ENCODE measurements around the gene DUSP22.

DNA sequence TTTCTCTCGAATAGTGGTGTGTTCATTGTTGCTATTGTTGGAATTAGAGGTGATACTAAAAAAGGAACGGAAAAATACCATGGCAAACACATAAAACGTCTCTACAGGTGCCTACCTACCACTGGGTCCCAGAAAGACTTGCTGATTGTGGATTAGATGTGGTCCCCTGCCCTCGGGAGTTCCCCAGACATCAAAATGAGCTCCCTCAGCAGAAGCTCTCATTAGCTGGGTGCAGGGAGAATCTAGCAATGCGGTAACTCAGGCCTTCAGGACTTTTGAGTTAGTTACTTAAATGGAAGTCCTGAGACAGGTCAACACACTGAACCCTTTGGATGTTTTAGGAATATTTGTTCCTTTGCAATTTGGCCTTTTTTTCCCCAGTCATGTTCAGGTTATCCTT lies 105.3 kb downstream of the DUSP22 start:
- TF ChIP-seq, protein P1, sequence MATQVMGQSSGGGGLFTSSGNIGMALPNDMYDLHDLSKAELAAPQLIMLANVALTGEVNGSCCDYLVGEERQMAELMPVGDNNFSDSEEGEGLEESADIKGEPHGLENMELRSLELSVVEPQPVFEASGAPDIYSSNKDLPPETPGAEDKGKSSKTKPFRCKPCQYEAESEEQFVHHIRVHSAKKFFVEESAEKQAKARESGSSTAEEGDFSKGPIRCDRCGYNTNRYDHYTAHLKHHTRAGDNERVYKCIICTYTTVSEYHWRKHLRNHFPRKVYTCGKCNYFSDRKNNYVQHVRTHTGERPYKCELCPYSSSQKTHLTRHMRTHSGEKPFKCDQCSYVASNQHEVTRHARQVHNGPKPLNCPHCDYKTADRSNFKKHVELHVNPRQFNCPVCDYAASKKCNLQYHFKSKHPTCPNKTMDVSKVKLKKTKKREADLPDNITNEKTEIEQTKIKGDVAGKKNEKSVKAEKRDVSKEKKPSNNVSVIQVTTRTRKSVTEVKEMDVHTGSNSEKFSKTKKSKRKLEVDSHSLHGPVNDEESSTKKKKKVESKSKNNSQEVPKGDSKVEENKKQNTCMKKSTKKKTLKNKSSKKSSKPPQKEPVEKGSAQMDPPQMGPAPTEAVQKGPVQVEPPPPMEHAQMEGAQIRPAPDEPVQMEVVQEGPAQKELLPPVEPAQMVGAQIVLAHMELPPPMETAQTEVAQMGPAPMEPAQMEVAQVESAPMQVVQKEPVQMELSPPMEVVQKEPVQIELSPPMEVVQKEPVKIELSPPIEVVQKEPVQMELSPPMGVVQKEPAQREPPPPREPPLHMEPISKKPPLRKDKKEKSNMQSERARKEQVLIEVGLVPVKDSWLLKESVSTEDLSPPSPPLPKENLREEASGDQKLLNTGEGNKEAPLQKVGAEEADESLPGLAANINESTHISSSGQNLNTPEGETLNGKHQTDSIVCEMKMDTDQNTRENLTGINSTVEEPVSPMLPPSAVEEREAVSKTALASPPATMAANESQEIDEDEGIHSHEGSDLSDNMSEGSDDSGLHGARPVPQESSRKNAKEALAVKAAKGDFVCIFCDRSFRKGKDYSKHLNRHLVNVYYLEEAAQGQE (IDR thresholded peaks at IDR 0.05; ENCODE audit: insufficient read depth in 1 of 2, low read depth in 2 of 2, low read length in 2 of 2) = no peak
- TF ChIP-seq TAF1 (IDR thresholded peaks at IDR 0.05; ENCODE audit: borderline replicate concordance, insufficient read depth, low read length) = no peak

Data from PFSK-1 (cell line).